ENCODE results near the gene KRTAP4-4. TPM values are rescaled to one million over a fixed set of nuclear protein-coding genes. Genes with fewer than 3 reads are reported as not detected.
"Not testable (repeated sequence)": the region's sequence is repeated elsewhere in the genome, so short reads cannot be mapped to it uniquely, and the experiment has no call there.

KRTAP4-4 gene
- total and polyA plus RNA-seq, 2 experiments from 2014 or later = not detected

DNA sequence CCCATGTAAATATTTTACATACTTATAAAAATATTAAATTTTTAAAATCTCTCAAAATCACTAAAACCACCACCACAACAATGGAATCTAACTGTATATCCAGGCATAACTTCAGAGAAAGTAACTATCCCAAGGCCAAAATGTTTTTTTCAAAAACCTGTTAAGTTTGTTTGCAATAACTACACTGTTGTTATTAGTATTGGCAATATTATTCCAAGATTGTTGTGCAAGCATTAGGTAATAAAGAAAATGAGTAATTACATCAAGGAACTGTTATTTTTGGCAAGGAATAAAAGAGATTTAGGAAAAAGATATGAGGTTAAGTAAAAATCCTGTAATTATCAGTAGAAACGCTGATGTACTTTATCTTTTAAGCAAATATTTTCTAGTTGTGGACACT, 33.2 kb downstream of the KRTAP4-4 start:
- H3K27ac ChIP-seq = no peak overlapping the region
- 94 to 96% methylated on average over 1 of the region's 1 CpG for WGBS, 2 experiments (ENCODE audit: low coverage in 1 of 2, low lambda C conversion rate in 2 of 2, missing lambda C conversion rate in 2 of 2)
- no peak for DNase-seq
- no peak for TF ChIP-seq EZH2phosphoT487 (IDR thresholded peaks at IDR 0.05; ENCODE audit: insufficient read depth, low read depth)
- no peak for TF ChIP-seq EZH2 (IDR thresholded peaks at IDR 0.05; ENCODE audit: insufficient read depth, poor library complexity, severe bottlenecking)
- in situ Hi-C loops (cut with MboI) = no loop called here
- no peaks in the 10 kb centered on the region for H3K9me2 ChIP-seq (ENCODE audit: insufficient read depth)
- peaks cover 22% of the 10 kb centered on the region for H3F3A ChIP-seq (ENCODE audit: insufficient read depth)
- H3K36me3 ChIP-seq (ENCODE audit: low read depth) = no peaks in the 10 kb centered on the region
- peaks cover 23% of the 10 kb centered on the region for H3K4me1 ChIP-seq (ENCODE audit: insufficient read depth)
- H2AFZ ChIP-seq = no peak overlapping the region
- H3K9me3 ChIP-seq (ENCODE audit: low read depth) = no peaks in the 10 kb centered on the region
- H3K4me2 ChIP-seq (ENCODE audit: unreplicated experiment) = no peak overlapping the region
- no peaks in the 10 kb centered on the region for H4K20me1 ChIP-seq (ENCODE audit: insufficient read depth)
- H3K9ac ChIP-seq = no peak overlapping the region
- no peak overlapping the region for H3K4me3 ChIP-seq
- H3K79me2 ChIP-seq (ENCODE audit: insufficient read depth) = no peaks in the 10 kb centered on the region
- H3K27me3 ChIP-seq (replicated peaks; ENCODE audit: insufficient read depth) = no peaks in the 10 kb centered on the region

DNA sequence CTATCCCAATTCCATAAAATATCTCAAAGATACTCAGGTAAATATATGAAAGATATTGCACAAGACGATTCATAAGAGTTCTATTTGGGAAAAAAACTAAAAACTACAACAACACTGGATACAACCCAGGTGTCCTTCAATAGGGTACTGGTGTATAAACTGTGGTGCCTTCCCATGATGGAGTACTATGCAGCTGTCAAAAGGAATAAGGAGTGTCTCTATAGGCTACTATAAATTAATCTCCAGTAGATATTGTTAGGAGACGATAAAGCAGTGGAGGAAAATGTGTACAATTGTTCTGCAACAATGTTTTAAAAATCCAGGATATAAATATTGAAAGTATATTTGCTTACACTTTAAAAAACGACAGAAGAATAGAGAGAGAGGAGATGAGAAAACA, 34.1 kb downstream of the KRTAP4-4 start:
- H3K79me2 ChIP-seq (ENCODE audit: insufficient read depth) = no peaks in the 10 kb centered on the region
- no peak overlapping the region for H3K4me3 ChIP-seq
- 90 to 96% methylated on average over 3 of the region's 3 CpGs for WGBS, 2 experiments (ENCODE audit: low coverage in 1 of 2, low lambda C conversion rate in 2 of 2, missing lambda C conversion rate in 2 of 2)
- TF ChIP-seq EZH2phosphoT487 (IDR thresholded peaks at IDR 0.05; ENCODE audit: insufficient read depth, low read depth) (no peak), EZH2 (IDR thresholded peaks at IDR 0.05; ENCODE audit: insufficient read depth, poor library complexity, severe bottlenecking) (no peak)
- no peaks in the 10 kb centered on the region for H3K27me3 ChIP-seq (replicated peaks; ENCODE audit: insufficient read depth)
- no peak overlapping the region for H3K4me2 ChIP-seq (ENCODE audit: unreplicated experiment)
- in situ Hi-C loops (cut with MboI) = no loop called here
- H3K9me3 ChIP-seq (ENCODE audit: low read depth) = no peaks in the 10 kb centered on the region
- H3K9me2 ChIP-seq (ENCODE audit: insufficient read depth) = no peaks in the 10 kb centered on the region
- peaks cover 13% of the 10 kb centered on the region for H3K4me1 ChIP-seq (ENCODE audit: insufficient read depth)
- H3F3A ChIP-seq (ENCODE audit: insufficient read depth) = peaks cover 12% of the 10 kb centered on the region
- H3K9ac ChIP-seq = no peak overlapping the region
- H3K36me3 ChIP-seq (ENCODE audit: low read depth) = no peaks in the 10 kb centered on the region
- H4K20me1 ChIP-seq (ENCODE audit: insufficient read depth) = no peaks in the 10 kb centered on the region
- DNase-seq = no peak
- H3K27ac ChIP-seq = no peak overlapping the region
- H2AFZ ChIP-seq = no peak overlapping the region

DNA sequence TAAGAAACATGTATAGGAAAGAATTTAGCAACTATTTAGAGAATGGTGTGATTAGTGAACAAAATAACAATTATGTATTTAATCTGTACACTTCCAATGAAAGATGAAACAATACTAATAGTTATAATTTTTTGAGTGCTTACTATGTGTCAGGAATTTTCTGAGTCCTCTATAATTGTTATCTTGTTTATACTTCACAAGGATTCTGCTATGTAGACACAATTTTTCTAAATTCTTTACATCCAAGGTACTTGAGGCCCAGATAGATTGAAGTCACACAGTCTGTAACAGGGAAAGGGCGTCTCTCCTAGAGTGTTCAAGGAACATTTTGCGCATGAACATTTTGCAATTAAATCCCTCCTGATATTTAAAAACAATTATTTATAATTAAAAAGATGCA, 35.5 kb downstream of the KRTAP4-4 start:
- TF ChIP-seq EZH2 (IDR thresholded peaks at IDR 0.05; ENCODE audit: insufficient read depth, poor library complexity, severe bottlenecking) = no peak
- no peak for TF ChIP-seq EZH2phosphoT487 (IDR thresholded peaks at IDR 0.05; ENCODE audit: insufficient read depth, low read depth)

DNA sequence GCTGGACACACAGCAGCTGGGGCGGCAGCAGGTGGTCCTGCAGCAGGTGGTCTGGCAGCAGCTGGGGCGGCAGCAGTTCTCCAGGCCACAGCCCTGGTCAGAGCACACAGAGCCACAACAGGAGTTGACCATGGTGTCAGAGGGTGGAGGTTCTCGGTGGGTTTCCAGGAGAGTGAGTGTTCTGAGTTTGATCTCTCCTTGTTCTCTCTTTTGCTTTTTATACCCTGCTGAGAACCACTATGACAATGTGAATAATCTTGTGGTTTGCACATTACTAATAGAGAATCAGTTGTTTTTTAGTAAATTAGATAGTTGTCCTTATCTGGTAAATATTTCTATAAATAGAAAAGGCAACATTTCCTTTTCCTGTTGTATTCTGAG, 36.6 kb downstream of the KRTAP4-4 start, which contains the start of gene KRTAP4-12:
TSS of gene KRTAP4-12 (minus strand) at position 192 of the 381 bp plus-strand sequence. CDS start at position 132, 60 bp downstream.
- 57 to 63% methylated on average over 2 to 3 of the region's 3 CpGs for WGBS, 2 experiments (ENCODE audit: low coverage in 1 of 2, low lambda C conversion rate in 2 of 2, missing lambda C conversion rate in 2 of 2)
- H3K4me2 ChIP-seq (ENCODE audit: unreplicated experiment); H3K36me3 ChIP-seq (ENCODE audit: low read depth); DNase-seq; H3K4me3 ChIP-seq; in situ Hi-C loops (cut with MboI); H3F3A ChIP-seq (ENCODE audit: insufficient read depth); H4K20me1 ChIP-seq (ENCODE audit: insufficient read depth); H3K27ac ChIP-seq; H3K79me2 ChIP-seq (ENCODE audit: insufficient read depth); H2AFZ ChIP-seq; H3K27me3 ChIP-seq (replicated peaks; ENCODE audit: insufficient read depth); H3K9me2 ChIP-seq (ENCODE audit: insufficient read depth); H3K9ac ChIP-seq; H3K9me3 ChIP-seq (ENCODE audit: low read depth): not testable (repeated sequence)
- H3K4me1 ChIP-seq (ENCODE audit: insufficient read depth) = peaks cover 13% of the 10 kb centered on the region

More for the DNA sequence above, 35.5 kb downstream of the KRTAP4-4 start:
- H3K9me3 ChIP-seq (ENCODE audit: low read depth) = no peaks in the 10 kb centered on the region
- WGBS, 2 experiments (ENCODE audit: low coverage in 1 of 2, low lambda C conversion rate in 2 of 2, missing lambda C conversion rate in 2 of 2) = 97 to 100% methylated on average over 2 of the region's 2 CpGs
- peaks cover 13% of the 10 kb centered on the region for H3K4me1 ChIP-seq (ENCODE audit: insufficient read depth)
- no peaks in the 10 kb centered on the region for H3K79me2 ChIP-seq (ENCODE audit: insufficient read depth)
- DNase-seq = no peak
- no peaks in the 10 kb centered on the region for H3K36me3 ChIP-seq (ENCODE audit: low read depth)
- no peak overlapping the region for H3K27ac ChIP-seq
- no peaks in the 10 kb centered on the region for H3K9me2 ChIP-seq (ENCODE audit: insufficient read depth)
- no peaks in the 10 kb centered on the region for H3K27me3 ChIP-seq (replicated peaks; ENCODE audit: insufficient read depth)
- H2AFZ ChIP-seq = no peak overlapping the region
- no peak overlapping the region for H3K9ac ChIP-seq
- no peak overlapping the region for H3K4me3 ChIP-seq
- in situ Hi-C loops (cut with MboI) = no loop called here
- H4K20me1 ChIP-seq (ENCODE audit: insufficient read depth) = no peaks in the 10 kb centered on the region
- H3F3A ChIP-seq (ENCODE audit: insufficient read depth) = peaks cover 7% of the 10 kb centered on the region
- H3K4me2 ChIP-seq (ENCODE audit: unreplicated experiment) = no peak overlapping the region

DNA sequence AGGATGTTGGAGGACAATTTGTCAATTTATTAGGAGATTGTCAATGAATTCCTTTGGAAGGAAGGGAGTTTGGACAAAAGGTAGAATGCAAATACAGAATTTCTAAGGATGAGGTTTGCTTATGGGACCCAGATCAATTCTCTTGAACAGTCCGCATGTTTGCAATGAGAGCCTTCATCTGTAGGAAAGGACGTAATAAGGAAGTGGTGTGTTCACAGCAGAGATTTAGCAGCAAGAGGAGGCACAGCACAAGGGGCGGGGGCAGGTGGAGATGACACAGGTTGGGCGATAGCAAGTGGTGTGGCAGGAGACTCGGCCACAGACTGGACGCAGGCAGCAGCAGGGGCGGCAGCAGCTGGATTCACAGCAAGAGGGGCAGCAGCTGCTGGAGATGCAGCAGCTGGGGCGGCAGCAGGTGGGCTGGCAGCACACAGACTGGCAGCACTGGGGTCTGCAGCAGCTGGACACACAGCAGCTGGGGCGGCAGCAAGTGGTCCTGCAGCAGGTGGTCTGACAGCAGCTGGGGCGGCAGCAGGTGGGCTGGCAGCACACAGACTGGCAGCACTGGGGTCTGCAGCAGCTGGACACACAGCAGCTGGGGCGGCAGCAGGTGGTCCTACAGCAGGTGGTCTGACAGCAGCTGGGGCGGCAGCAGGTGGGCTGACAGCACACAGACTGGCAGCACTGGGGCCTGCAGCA, 37.1 kb downstream of the KRTAP4-4 start:
- H3K9me3 ChIP-seq (ENCODE audit: low read depth); H3K4me3 ChIP-seq; in situ Hi-C loops (cut with MboI); H2AFZ ChIP-seq; H3K36me3 ChIP-seq (ENCODE audit: low read depth); DNase-seq; H3K4me2 ChIP-seq (ENCODE audit: unreplicated experiment); H3K9ac ChIP-seq; H3K27ac ChIP-seq; H3K79me2 ChIP-seq (ENCODE audit: insufficient read depth); H3K9me2 ChIP-seq (ENCODE audit: insufficient read depth); H3F3A ChIP-seq (ENCODE audit: insufficient read depth); H4K20me1 ChIP-seq (ENCODE audit: insufficient read depth); H3K27me3 ChIP-seq (replicated peaks; ENCODE audit: insufficient read depth): not testable (repeated sequence)
- peaks cover 13% of the 10 kb centered on the region for H3K4me1 ChIP-seq (ENCODE audit: insufficient read depth)
- 79 to 82% methylated on average over 8 to 12 of the region's 12 CpGs for WGBS, 2 experiments (ENCODE audit: low coverage in 1 of 2, low lambda C conversion rate in 2 of 2, missing lambda C conversion rate in 2 of 2)

Measured in GM23248 (cell line).